ENCODE measurements around the gene SKIL.

DNA sequence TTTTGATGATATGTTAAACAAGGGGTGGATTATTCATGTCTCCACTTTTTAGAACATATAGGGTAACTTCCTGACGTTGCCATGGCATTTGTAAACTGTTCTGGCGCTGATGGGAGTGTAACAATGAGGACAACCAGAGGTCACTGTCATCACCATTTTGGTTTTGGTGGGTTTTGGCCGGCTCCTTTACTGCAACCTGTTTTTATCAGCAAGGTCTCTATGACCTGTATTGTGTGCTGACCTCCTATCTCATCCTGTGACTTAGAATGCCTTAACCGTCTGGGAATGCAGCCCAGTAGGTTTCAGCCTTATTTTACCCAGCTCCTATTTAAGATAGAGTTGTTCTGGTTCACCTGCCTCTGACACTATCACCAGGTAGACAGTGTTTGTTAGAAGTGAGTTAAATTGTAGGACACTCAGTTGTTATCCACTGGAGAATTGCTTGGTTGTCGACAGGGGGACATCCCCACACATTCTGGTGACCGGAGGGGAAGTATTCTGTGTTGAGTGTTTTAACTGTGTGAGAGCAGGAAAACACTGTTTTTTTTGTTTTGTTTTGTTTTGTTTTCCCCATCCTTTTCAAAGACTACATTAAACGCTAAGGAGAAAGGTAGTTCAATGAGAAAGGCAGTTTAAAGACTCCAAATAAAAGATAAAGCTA, 36.9 kb upstream of the SKIL start:
- TF ChIP-seq, protein P1, sequence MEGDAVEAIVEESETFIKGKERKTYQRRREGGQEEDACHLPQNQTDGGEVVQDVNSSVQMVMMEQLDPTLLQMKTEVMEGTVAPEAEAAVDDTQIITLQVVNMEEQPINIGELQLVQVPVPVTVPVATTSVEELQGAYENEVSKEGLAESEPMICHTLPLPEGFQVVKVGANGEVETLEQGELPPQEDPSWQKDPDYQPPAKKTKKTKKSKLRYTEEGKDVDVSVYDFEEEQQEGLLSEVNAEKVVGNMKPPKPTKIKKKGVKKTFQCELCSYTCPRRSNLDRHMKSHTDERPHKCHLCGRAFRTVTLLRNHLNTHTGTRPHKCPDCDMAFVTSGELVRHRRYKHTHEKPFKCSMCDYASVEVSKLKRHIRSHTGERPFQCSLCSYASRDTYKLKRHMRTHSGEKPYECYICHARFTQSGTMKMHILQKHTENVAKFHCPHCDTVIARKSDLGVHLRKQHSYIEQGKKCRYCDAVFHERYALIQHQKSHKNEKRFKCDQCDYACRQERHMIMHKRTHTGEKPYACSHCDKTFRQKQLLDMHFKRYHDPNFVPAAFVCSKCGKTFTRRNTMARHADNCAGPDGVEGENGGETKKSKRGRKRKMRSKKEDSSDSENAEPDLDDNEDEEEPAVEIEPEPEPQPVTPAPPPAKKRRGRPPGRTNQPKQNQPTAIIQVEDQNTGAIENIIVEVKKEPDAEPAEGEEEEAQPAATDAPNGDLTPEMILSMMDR (conservative IDR thresholded peaks at IDR 0.05) = no peak
- TF ChIP-seq ZFX (IDR thresholded peaks at IDR 0.05) = no peak

Data from C4-2B (cell line).